PC-9 (cell line): ENCODE results near the gene OSBPL8. TPM values are rescaled to one million over a fixed set of nuclear protein-coding genes. Genes with fewer than 3 reads are reported as not detected.
"Not testable (repeated sequence)": the region's sequence is repeated elsewhere in the genome, so short reads cannot be mapped to it uniquely, and the experiment has no call there.

Experiments used
- BruUV-seq: library from RNA; stranded (reverse); fragments of 400-500 nt; replicated peaks from 2 replicates; lab custom pipeline; 2021; lab: Mats Ljungman, UMichigan
- CTCF ChIA-PET: fragments of 300-600 bp; sonication (Branson Sonifier 250); formaldehyde crosslinking; loops from one replicate; lab custom pipeline; 2022; ENCODE audit warnings: antibody characterized with exemption; lab: Charles Lee
- POLR2A ChIA-PET: fragments of 300-600 bp; sonication (Branson Sonifier 250); formaldehyde crosslinking; loops from one replicate; lab custom pipeline; 2022; ENCODE audit warnings: antibody characterized with exemption; ENCODE audit not compliant: unreplicated experiment; lab: Charles Lee
- DNase-seq, 2 experiments: peaks; one replicate each; pipeline versions ENCODE4 v3.0.0 to v3.0.0-alpha.2; 2015 to 2022; ENCODE audit warnings: mixed read lengths in 1 of 2
- H2AFZ ChIP-seq: fragments of 200-600 bp; sonication (generic); 2 replicates; pipeline ENCODE4 v1.8.1; 2017; ENCODE audit warnings: antibody characterized with exemption
- H3F3A ChIP-seq: fragments of 200-600 bp; sonication (generic); 2 replicates; pipeline ENCODE4 v1.8.1; 2017; ENCODE audit warnings: antibody characterized with exemption, mild to moderate bottlenecking, low read depth; ENCODE audit not compliant: insufficient read depth
- H3K27ac ChIP-seq: fragments of 200-600 bp; sonication (generic); 2 replicates; pipeline ENCODE4 v1.6.1; 2016; ENCODE audit warnings: mixed run types
- H3K27me3 ChIP-seq: fragments of 200-600 bp; sonication (generic); 2 replicates; pipeline ENCODE4 v1.6.1; 2016; ENCODE audit warnings: low read depth, mixed run types; ENCODE audit not compliant: insufficient read depth
- H3K36me3 ChIP-seq: fragments of 200-600 bp; sonication (generic); 2 replicates; pipeline ENCODE4 v1.6.1; 2016; ENCODE audit warnings: low read depth, mixed run types
- H3K4me1 ChIP-seq: fragments of 200-600 bp; sonication (generic); replicated peaks from 2 replicates; pipeline ENCODE4 v1.6.1; 2016; ENCODE audit warnings: mixed run types; ENCODE audit not compliant: insufficient read depth
- H3K4me2 ChIP-seq: fragments of 200-600 bp; sonication (generic); 2 replicates; pipeline ENCODE4 v1.6.1; 2017; ENCODE audit warnings: mixed run types
- H3K4me3 ChIP-seq: fragments of 200-600 bp; sonication (generic); 2 replicates; pipeline ENCODE4 v1.6.1; 2016; ENCODE audit warnings: mixed run types
- H3K79me2 ChIP-seq: fragments of 200-600 bp; sonication (generic); 2 replicates; pipeline ENCODE4 v1.6.1; 2017; ENCODE audit warnings: low read depth, mixed run types
- H3K9me2 ChIP-seq: fragments of 200-600 bp; sonication (generic); 2 replicates; pipeline ENCODE4 v1.8.1; 2017; ENCODE audit warnings: mild to moderate bottlenecking; ENCODE audit not compliant: insufficient read depth
- H3K9me3 ChIP-seq: fragments of 200-600 bp; sonication (generic); 2 replicates; pipeline ENCODE4 v1.8.1; 2016; ENCODE audit warnings: low read depth; ENCODE audit not compliant: insufficient read depth
- H4K20me1 ChIP-seq: fragments of 200-600 bp; sonication (generic); 2 replicates; pipeline ENCODE4 v1.8.1; 2017; ENCODE audit not compliant: insufficient read depth
- EZH2 ChIP-seq: fragments of 200-600 bp; sonication (generic); IDR thresholded peaks from 2 replicates; pipeline ENCODE4 v1.8.0; 2017; ENCODE audit warnings: antibody characterized with exemption, low read depth
- intact Hi-C: fragments of 100-400 bp; cut with micrococcal nuclease; formaldehyde crosslinking; loops from one replicate; pipeline ENCODE4 v1.10.0; 2022; ENCODE audit not compliant: unreplicated experiment
- total RNA-seq: library from RNA; stranded (reverse); gene quantifications from 2 replicates; pipeline ENCODE4 v1.2.3, GENCODE V29; 2021
- TF ChIP-seq, protein P1 (sequence below): fragments of 200-600 bp; sonication (generic); conservative IDR thresholded peaks from 2 replicates; pipeline ENCODE4 v1.6.1; 2017; ENCODE audit warnings: mixed run types, antibody characterized with exemption, mild to moderate bottlenecking, moderate library complexity

Gene OSBPL8
- total RNA-seq, 1 experiment from 2014 or later: 53.2 TPM

- H3F3A ChIP-seq, H3K36me3 ChIP-seq, DNase-seq, H3K9me3 ChIP-seq, H4K20me1 ChIP-seq, H3K27me3 ChIP-seq, H3K4me1 ChIP-seq, H3K4me3 ChIP-seq, H3K79me2 ChIP-seq, H3K4me2 ChIP-seq, H2AFZ ChIP-seq, intact Hi-C loops, POLR2A ChIA-PET, BruUV-seq, H3K9me2 ChIP-seq, H3K27ac ChIP-seq, CTCF ChIA-PET: not testable (repeated sequence)
- TF ChIP-seq, protein P1, sequence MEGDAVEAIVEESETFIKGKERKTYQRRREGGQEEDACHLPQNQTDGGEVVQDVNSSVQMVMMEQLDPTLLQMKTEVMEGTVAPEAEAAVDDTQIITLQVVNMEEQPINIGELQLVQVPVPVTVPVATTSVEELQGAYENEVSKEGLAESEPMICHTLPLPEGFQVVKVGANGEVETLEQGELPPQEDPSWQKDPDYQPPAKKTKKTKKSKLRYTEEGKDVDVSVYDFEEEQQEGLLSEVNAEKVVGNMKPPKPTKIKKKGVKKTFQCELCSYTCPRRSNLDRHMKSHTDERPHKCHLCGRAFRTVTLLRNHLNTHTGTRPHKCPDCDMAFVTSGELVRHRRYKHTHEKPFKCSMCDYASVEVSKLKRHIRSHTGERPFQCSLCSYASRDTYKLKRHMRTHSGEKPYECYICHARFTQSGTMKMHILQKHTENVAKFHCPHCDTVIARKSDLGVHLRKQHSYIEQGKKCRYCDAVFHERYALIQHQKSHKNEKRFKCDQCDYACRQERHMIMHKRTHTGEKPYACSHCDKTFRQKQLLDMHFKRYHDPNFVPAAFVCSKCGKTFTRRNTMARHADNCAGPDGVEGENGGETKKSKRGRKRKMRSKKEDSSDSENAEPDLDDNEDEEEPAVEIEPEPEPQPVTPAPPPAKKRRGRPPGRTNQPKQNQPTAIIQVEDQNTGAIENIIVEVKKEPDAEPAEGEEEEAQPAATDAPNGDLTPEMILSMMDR: peak; percentile 42; the same call in 1 of the 2 replicates
Measured at GRCh38 chr12:76472862-76473261, 86.7 kb downstream of the OSBPL8 start.

DNA sequence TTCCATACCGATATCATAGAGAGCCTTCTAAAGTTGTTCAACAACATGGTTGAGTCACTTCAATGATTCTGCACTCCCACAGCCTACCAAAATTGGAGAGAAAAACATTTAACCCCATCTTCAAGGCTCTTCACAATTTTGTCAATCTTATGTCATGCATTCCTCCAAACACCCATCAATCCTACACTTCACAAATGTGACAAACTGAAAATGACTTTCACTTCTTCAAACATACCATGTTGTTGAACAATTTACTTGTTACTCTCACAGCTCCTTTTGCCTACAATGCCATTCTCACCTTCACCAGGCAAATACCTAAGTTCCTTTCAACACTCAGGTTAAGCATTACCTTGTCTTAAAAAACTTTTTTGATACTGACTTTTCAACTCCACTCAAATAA lies 88.0 kb downstream of the OSBPL8 start:
- BruUV-seq: no TSS peak
- Histone ChIP-seq H3K4me1 (peaks cover 6% of the 10 kb centered on the region; the same call in 1 of the 2 replicates), H3K27ac (no peak overlapping the region), H3K27me3 (no peaks in the 10 kb centered on the region), H3K9me2 (no peaks in the 10 kb centered on the region), H4K20me1 (no peaks in the 10 kb centered on the region), H3K4me3 (no peak overlapping the region), H2AFZ (no peak overlapping the region), H3F3A (no peaks in the 10 kb centered on the region), H3K79me2 (no peaks in the 10 kb centered on the region; the same call in 1 of the 2 replicates), H3K9me3 (no peaks in the 10 kb centered on the region), H3K4me2 (no peak overlapping the region), H3K36me3 (no peaks in the 10 kb centered on the region)
- TF ChIP-seq, protein P1: no peak
- no peak for TF ChIP-seq EZH2
- intact Hi-C loops: no loop called here
- ChIA-PET POLR2A (no interaction called here), CTCF (no interaction called here)
- no peak for DNase-seq

- no peak overlapping the region for H3K4me2 ChIP-seq
- peaks cover 6% of the 10 kb centered on the region; the same call in 1 of the 2 replicates for H3K4me1 ChIP-seq
- no peaks in the 10 kb centered on the region for H3F3A ChIP-seq
- no peaks in the 10 kb centered on the region for H4K20me1 ChIP-seq
- H2AFZ ChIP-seq: no peak overlapping the region
- no peaks in the 10 kb centered on the region; the same call in 1 of the 2 replicates for H3K79me2 ChIP-seq
- H3K4me3 ChIP-seq: no peak overlapping the region
- ChIA-PET POLR2A (interaction anchor here (0.7 kb wide), 2 partner anchors 193 to 996 kb away, joined by 4 to 5 read pairs; no protein-coding TSS in a partner anchor), CTCF (interaction anchor here (0.6 kb wide), 1 partner anchor 15 kb away, joined by 3 read pairs; no protein-coding TSS in a partner anchor)
- intact Hi-C loops: no loop called here
- peak in 1 of 2 experiments; percentile 55 for DNase-seq
- no peaks in the 10 kb centered on the region for H3K27me3 ChIP-seq
- no peak for TF ChIP-seq EZH2
- TF ChIP-seq, protein P1: no peak
- H3K9me2 ChIP-seq: no peaks in the 10 kb centered on the region
- no peak overlapping the region for H3K27ac ChIP-seq
- no TSS peak for BruUV-seq
- H3K9me3 ChIP-seq: no peaks in the 10 kb centered on the region
- H3K36me3 ChIP-seq: no peaks in the 10 kb centered on the region
Measured at GRCh38 chr12:76470028-76470939, 89.3 kb downstream of the OSBPL8 start.
